Fibroblast of upper back skin (primary cell): ENCODE data around the gene CDYL2.
"Not testable (repeated sequence)": the region's sequence is repeated elsewhere in the genome, so short reads cannot be mapped to it uniquely, and the experiment has no call there.

Experiments used
- DNase-seq: peaks from one replicate; pipeline ENCODE4 v3.0.0-alpha.2; 2013

Gene CDYL2

DNA sequence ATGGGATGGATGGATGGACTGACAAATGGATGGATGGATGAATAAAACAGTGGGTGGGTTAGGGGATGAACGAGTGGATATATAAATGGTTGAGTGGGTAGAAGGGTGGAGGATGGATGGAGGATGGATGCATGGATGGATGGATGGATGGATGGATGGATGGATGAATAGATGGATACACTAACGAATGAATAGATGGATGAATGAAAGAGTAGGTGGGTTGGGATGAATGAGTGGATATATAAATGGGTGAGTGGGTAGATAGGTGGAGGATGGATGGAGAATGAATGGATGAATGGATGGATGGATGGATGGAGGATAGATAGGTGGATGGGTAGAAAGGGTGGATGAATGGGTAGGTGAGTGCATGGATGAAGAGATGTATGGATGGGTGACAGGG, 62.1 kb downstream of the CDYL2 start:
- no peak for DNase-seq

DNA sequence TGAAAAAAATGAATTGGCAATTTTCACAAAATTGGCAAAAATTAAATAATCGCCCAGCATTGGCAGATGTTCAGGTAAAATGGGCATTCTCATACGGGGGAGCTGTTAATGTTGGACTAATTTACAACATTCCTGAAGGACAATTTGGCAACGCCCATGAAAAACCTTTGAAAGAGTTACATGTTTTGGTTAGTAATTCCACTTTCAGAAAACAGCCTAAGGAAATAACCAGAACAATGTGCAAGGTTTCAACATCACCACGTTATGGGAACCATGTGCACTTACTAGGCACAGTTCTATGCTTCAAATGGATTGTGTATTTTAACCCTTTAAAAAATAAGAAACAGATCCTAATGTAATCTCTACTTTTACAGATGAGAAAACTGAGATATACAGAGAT, 62.7 kb downstream of the CDYL2 start:
- DNase-seq, result no peak

DNA sequence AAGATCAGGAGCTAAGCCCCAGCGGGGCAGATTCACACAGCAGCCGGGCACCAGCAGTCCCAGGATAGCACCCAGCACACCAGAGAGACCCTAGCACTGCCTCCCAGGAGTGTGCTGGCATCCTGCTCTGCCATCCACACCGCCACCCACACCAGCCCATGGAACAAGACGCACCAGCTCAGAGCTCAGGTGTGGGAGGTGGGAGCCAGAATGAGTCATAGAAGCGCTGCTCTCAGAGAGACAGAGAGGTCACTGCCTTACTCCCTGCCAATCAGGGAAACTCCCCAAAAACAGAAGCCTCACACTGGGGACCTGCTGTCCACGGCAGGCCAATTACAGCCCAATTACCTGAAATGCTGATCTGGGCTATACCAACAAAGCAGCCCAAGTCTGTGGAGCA, 64.9 kb downstream of the CDYL2 start:
- no peak for DNase-seq

DNA sequence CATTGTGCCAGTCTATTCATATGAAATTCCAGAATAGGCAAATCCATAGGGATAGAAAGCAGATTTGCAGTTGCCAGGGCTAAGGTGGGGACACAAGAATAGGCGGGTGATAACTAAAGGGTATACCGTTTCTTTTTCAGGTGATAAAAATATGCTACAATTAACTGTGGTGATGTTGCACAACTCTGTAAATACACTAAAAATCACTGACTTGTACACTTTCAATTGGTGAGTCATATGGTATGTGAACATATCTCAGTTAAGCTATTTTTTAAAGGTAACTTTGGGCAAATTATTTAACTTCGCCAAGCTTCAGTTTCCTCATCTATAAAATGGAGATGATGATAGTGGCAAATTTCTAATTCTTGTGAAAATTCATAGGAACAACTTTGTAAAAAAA, 65.9 kb downstream of the CDYL2 start:
- no peak for DNase-seq

DNA sequence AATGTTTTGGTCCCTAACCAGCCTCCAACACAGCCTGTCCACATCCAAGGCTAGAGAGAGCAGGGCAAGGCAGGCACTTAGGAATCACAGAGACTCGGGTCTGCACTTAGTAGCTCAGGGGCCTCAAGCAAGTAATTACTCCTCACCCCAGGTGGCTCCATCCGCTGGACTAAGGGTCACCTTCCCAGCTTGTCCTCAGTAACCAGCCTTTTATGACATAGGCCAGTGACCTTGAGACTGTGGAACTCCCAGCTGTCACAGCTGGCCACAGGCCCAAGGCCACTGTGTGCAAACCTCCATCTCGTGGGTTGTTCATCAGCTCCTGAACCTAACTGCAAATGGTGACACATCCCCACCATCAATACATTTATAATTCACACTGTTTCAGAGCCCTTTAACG, 68.6 kb downstream of the CDYL2 start:
- DNase-seq, result no peak

DNA sequence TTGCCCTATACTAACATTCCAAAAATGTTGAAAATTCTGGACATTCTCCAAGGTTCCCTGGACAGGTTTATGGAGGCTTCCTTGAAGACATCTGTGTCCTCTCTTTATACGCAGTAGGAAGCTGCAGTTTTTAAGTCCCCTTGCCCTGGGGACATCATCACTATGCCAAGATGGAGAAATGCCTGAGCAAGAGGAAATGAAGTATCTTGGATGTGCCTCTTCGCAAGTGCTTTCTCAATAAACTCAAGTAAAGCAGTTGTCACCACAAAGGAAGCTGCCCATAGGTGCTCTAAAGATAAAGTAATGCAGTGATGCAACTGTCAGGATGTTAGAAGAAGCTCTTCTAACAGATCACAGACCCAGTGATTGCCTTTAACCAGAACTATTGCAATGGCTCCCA, 71.0 kb downstream of the CDYL2 start:
- no peak for DNase-seq

DNA sequence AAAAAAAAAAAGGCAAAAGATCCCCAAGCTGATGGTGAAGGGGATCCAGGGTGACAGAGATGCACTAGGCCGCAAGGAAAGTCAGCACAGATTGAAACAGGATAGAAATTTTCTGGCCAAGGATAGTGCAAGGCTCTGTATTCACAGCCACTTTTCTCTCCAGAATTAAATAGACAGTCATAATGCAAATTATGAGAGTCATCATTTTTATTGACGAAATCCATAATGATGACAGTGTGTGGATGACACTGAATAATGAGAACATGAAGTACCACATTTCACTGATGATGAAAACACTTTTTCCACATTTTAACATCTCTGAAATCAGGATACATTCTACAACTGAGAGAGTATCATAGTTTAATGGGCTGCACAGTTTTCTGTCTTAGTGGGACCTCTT, 72.5 kb downstream of the CDYL2 start:
- DNase-seq, result no peak

DNA sequence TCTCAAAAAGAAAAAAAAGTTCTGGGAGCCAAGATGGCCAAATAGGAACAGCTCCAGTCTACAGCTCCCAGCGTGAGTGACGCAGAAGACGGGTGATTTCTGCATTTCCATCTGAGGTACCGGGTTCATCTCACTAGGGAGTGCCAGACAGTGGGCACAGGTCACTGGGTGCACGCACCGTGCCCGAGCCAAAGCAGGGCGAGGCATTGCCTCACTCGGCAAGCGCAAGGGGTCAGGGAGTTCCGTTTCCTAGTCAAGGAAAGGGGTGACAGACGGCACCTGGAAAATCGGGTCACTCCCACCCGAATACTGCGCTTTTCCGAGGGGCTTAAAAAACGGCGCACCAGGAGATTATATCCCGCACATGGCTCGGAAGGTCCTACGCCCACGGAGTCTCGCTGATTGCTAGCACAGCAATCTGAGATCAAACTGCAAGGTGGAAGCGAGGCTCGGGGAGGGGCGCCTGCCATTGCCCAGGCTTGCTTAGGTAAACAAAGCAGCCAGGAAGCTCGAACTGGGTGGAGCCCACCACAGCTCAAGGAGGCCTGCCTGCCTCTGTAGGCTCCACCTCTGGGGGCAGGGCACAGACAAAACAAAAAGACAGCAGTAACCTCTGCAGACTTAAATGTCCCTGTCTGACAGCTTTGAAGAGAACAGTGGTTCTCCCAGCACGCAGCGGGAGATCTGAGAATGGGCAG, 77.2 kb downstream of the CDYL2 start:
- DNase-seq, result not testable (repeated sequence)

DNA sequence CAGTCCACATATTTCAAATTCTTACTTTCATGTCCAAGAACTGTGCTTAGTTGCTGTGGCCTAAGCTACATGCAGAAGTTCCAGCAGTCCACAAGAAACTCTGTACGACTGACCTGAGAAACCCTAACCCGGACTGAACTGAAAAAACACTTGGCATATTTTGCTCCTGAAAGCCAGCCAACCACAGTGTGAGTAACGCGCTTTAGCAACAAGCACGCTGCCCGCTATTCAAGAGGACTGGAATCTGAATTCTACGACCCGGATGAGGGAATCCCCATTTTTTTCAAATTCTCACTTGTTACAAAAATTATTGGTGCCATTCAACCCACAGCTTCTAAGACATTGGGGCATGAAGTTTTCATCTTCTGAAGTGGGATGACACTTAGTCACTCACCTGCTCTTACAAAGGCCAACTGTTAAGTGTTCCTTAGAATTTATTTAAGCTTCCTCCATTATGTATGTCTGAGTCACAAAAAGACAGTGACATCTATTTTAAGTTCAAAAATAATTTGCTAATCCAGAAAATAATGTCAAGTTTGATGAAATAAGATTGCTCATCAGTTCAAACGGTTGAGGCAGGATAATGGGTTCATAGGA, 78.7 kb downstream of the CDYL2 start:
- no peak for DNase-seq

DNA sequence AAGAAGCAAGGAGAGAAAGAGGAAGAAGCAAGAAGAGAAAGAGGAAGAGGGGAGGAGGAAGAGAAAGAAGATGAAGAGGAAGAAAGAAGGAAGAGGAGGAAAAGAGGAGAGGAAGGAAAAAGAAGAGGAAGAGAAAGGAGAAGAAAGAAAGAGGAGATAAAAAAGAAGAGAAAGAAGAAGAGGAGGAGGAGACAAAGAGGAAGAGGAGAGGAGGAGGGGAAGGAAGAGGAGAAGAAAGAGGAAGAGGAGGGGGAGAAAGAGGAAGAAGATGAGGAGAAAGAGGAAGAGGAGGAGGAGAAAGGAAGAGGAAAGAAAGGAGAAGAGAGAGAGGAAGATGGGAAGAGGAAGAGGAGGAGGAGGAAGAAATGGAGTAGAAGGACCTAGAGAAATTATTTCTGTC, 80.4 kb downstream of the CDYL2 start:
- DNase-seq, result no peak

DNA sequence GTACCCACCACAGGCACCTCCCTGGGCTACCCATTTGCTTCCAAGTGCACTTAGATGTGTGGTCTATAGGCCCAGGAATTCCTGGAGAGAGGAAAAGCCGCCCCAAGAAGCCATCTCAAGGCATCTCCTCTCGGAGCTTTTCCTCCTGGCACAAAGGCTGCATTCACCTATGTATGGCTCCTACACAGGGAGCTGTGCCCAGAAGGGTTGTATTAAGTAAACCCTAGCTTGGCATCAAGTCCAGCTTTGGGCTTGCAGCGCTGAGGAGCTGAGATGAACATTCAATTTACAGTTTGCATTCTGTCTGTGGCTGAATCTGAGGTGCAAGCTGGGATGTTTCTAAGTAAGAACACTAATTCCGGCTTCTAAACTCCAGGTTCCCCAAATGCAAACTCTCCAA, 81.3 kb downstream of the CDYL2 start:
- DNase-seq, result no peak

DNA sequence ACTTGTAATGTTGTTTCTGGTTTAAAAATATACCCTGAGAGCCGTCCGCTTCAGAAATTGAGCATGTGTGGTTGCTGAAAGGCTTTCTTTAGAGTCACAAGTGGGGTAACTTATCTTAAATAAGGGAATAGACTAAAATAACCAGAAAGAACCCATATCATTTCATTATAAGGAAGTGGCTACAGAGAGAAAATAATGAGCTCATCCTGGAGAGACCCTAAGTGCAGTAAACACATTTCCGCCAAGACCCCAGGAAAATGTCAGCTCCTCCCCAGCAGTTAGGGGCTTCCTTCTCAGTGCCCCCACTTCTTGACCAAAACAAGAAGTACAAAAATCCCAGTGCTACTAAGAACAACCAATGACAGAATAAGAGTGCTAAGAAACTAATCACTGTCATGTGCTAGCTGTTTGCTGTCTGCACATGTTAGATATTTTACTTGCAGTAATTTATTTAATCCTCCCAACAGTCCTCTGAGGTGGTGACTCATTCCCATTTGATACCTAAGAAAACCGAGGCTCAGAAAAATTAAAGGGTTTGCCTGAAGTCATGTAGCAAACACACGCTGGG, 83.5 kb downstream of the CDYL2 start:
- peak; percentile 31 for DNase-seq

DNA sequence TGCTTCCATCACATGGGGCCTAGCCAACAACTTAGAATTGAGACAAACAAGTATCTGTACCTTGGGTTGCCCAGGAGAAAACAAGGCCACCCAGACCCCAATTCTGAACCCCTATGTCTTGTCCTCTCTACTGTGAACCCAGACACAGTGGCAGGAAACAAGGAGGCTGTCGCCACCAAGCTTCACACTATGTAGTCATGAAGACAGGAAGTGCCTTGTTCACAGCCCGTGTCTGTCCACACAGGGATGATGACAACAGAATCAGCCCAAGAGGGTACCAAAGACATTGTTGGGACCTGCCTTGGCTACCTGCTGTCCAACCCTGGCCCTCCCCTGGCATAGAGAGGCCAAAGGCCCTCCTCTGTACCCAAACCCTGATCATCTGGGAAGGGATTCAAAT, 84.8 kb downstream of the CDYL2 start:
- DNase-seq, result no peak

DNA sequence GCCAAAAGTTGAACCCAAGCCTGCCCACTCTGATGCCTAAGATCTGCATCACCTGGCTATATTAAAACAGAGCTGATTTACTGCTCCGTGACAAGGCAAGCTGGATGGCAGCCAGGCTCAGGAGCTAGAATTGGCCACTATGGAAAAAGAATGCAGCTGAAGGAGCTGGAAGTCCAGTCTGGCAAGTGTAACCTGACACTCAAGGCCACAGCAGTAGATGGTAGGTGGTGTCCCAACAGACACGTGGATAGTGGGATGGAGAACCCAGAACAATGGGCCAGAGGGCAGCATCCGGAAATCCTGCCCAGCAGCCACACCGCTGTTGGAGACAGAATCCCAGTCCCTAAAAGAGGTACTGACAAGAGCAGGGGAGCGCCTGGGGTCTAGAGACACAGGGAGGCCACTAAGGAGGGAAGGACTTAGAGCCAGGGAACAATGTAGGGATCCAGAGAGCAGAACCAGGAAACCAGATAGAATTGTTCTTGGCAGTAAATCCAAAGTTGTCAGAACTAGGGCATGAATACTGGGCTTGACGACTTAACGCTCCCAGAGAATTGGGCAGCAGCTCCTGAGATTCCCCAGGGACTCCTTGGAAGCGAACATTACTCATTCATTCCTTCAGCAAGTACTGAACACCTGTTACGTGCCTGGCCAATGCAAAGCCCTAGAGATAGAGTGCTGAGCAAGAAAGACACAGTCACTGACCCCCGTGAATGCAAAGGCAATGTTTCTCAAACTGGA, 85.7 kb downstream of the CDYL2 start:
- peak; percentile 61 for DNase-seq

DNA sequence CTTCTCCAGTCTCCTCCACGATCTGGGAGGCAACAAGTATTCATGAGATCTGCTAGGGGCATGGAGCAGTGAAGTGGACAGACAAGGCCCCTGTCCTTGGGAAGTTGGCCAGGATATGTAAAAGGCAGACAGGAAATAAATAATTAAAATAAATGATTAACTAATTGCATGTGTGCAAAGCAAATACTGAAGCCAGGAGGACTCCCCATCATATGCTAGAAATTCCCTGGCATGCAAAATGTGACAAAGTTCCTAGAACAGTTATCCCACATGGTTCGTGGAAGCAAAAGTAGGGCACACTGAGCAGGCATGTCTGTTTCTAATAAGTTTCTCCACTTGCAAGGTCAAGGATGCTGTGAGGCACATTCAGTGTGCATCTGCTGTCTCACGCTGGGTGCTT, 86.8 kb downstream of the CDYL2 start:
- no peak for DNase-seq

DNA sequence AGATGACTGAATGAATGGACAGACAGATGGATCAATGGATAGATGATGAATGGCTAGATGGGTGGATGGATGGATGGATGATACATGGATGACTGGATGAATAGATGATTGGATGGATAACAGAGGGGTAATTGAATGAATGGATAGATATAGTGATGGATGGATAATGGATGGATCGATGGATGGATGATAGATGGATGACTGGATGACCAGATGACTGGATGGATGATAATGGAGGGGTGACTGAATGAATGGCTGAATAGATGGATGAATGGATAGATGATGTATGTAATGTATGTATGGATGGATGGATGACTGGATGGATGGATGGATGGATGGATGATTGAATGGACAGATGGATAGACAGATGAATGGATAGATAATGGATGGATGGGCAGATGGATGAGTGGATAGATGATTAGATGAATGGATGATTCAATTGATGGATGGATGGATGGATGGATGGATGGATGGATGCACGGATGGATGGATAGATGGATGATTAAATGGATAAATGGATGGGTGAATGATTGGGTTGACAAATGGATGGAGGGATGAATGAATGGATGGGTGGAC, 87.7 kb downstream of the CDYL2 start:
- DNase-seq, result no peak

DNA sequence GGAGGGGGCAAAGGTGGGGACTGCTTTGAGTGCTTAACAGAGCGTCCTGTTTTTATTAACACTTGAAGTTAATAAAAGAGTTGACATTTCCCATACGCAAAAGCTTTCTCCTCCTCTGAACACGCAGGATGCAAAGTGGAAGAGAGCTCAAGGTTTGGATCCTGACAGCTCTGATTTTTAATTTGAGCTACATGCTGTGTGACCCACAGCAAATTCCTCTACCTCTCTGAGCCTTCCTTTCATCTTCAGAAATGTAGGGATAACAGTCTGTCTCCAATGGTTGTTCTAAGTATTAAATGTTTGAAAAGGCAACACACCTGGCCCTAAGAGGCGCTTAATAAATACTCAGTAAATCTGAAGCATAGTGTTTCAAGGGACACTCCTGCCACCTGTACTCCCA, 93.0 kb downstream of the CDYL2 start:
- no peak for DNase-seq

DNA sequence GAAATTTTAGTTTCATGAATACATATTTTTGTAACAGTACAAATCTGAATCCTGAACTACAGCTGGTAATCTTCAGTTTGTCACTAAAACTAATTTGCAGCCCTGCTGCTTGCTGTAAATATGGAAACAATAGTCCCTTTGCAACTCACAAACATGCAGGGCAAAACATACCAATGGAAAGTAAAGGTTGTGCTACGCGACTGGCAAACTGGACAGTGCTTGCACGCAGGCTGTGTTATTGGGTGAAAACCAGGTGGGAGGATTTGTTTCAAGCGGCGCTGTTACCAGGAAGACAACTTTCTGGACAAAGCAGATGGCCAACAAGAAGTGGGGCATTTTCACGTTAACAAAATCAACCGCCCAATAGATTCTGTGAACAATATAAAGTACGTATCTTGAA, 93.5 kb downstream of the CDYL2 start:
- DNase-seq, result no peak

DNA sequence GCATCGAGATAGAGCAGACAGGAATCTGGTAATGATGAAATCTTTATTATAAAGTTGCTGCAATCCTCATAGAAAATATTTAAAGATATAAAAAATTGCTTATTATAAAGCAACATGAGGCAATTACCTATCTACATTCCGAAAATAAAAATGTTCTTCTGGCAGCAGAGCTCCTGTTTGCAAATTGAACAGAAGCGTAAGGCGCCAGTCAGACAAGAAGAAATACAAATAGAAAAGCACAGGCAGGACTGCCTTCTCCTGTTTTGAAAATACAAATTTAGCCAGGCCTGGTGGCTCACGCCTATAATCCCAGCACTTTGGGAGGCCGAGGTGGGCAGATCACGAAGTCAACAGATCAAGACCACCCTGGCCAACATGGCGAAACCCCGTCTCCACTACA, 95.6 kb downstream of the CDYL2 start:
- DNase-seq, result no peak

DNA sequence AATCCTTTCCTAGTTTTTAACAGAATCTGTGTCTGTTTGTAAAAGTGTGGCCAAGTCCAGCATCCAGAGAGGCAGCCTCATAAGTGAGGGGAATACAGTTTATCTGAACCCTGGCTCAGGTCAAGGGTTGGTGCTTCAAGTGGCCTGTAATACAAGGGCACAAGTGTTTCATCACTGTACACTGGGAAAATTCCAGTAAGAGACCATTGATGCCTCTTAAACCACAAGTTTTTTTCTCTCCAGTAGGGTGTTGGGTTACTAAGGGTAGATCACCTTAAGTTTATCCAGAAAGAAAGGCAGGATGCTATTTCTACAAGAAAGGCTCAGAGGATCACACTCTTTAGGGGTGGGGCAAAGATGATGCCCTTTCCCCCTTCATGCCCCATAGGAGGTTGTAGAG, 96.7 kb downstream of the CDYL2 start:
- DNase-seq, result no peak

DNA sequence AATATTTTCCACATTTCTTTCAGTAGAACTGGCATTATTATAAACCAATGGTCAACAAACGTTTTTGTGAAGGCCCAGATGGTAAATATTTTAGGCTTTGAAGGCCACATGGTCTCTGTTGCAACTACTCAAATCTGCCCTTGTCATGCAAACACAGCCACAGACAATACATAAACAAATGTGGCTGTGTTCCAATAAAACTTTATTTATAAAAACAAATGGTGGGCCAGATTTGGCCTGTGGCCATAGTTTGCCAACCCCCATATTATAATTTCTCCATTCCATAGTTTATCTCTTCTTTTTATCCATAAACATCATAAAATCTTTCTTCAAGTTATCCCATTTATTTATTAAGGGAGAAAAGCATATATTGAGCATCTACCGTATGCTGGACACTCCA, 98.8 kb downstream of the CDYL2 start:
- no peak for DNase-seq

DNA sequence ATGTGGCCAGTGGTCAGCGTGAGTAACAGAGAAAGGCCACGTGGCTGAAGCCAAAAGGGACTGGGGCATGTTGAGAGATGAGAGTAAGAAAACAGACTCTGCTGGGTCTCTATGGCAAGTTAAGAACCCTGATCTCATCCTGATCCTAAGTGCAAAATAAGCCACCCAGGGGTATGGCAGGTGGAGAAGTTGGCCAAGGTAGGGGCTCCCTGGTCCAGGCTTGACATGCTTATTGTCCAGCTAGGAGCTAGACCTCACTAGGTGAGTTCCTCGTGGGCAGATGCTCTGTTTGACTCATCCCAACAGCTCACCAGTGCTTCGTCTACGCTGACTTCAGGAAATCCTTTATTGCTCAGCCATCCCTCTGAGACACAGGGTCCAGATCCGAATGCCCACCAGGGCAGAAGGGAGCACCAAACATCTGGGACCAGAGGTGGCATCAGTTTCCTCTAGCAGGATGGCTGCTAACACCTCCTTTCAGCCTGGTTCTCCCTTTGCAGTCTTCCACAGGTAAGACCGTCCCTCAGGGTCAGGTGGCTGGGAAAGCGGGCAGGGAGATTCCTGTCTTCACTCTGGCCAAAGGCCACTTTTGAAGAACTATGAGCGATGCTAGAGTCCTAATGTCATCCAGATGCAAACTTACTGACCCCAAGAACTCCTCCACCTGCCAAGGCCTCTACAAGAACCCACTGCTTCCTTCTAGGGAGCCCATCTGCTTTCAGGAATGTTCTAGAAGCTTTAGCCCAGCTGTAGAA, 99.5 kb downstream of the CDYL2 start:
- no peak for DNase-seq
